HUES48 (cell line): ENCODE data around the gene NPR3.

Experiments
- H3K27ac ChIP-seq: one replicate; pipeline ENCODE4 v1.7.0; 2013; ENCODE audit warnings: low read depth, low read length, inconsistent platforms
- H3K27me3 ChIP-seq: 2 replicates; pipeline ENCODE4 v1.6.1; 2013; ENCODE audit warnings: mild to moderate bottlenecking, low read length; ENCODE audit not compliant: control insufficient read depth, insufficient read depth
- H3K36me3 ChIP-seq: 2 replicates; pipeline ENCODE4 v1.6.1; 2013; ENCODE audit warnings: low read length; ENCODE audit not compliant: control insufficient read depth, insufficient read depth
- H3K4me1 ChIP-seq: 2 replicates; pipeline ENCODE4 v1.6.1; 2013; ENCODE audit warnings: mild to moderate bottlenecking, low read length; ENCODE audit not compliant: control insufficient read depth, insufficient read depth
- H3K4me3 ChIP-seq: 2 replicates; pipeline ENCODE4 v1.5.1; 2013; ENCODE audit warnings: mild to moderate bottlenecking, low read depth, low read length
- H3K9ac ChIP-seq: 2 replicates; pipeline ENCODE4 v1.6.1; 2013; ENCODE audit warnings: mild to moderate bottlenecking, low read depth, low read length, moderate library complexity
- H3K9me3 ChIP-seq: 2 replicates; pipeline ENCODE4 v1.6.1; 2013; ENCODE audit warnings: low read length; ENCODE audit not compliant: control insufficient read depth, insufficient read depth

Gene NPR3

GRCh38 chr5:32805971-32806638 is 95.0 kb downstream of the NPR3 start:
- Histone ChIP-seq H3K9ac (no peak overlapping the region), H3K4me3 (no peak overlapping the region), H3K9me3 (no peaks in the 10 kb centered on the region; the same call in 1 of the 2 replicates), H3K27me3 (no peaks in the 10 kb centered on the region), H3K27ac (no peak overlapping the region), H3K4me1 (no peaks in the 10 kb centered on the region), H3K36me3 (no peaks in the 10 kb centered on the region)

DNA sequence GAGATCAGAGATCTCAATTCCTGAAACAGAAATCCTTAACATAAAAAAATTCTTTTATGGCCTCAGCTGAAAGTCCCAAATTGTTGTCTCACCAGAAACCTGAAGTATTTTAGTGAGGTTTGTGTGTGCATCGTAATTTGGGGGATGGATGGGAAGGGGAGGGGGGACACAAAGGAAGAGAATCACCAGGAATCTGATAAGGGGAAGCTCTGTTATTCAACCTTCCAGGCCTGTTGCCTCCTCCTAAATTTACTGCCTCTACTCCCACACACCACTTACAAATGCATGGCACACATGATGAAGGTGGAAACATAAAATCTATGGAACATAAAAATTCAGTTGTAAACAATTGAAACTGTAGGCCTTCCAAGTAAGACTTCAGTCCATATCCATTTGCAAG is 97.7 kb downstream of the NPR3 start:
- Histone ChIP-seq H3K4me3 (no peak overlapping the region), H3K9me3 (no peaks in the 10 kb centered on the region; the same call in 1 of the 2 replicates), H3K36me3 (no peaks in the 10 kb centered on the region), H3K27me3 (no peaks in the 10 kb centered on the region), H3K4me1 (no peaks in the 10 kb centered on the region), H3K27ac (no peak overlapping the region), H3K9ac (no peak overlapping the region)

DNA sequence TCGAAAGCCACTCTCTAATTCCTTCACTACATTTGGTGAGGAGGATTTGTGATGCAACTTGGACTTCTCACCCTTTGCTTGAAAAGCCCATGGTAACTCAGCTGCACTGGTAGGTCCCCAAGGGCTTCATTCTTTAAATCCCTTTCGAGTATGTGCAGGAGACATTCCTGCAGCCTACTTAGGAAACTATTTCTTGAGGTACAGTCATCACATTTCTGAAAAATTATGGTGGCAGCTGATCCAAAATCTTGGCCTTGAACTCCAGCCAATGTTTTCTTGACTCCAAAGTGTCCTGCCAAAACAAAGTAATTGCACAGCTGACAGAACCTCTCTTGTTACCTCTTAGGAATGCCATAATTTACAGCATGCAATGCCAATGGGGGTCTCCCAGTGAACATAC is 99.7 kb downstream of the NPR3 start:
- no peaks in the 10 kb centered on the region for H3K36me3 ChIP-seq
- no peaks in the 10 kb centered on the region for H3K4me1 ChIP-seq
- no peaks in the 10 kb centered on the region for H3K27me3 ChIP-seq
- H3K27ac ChIP-seq: no peak overlapping the region
- H3K9ac ChIP-seq: no peak overlapping the region
- H3K4me3 ChIP-seq: no peak overlapping the region
- H3K9me3 ChIP-seq: no peaks in the 10 kb centered on the region

DNA sequence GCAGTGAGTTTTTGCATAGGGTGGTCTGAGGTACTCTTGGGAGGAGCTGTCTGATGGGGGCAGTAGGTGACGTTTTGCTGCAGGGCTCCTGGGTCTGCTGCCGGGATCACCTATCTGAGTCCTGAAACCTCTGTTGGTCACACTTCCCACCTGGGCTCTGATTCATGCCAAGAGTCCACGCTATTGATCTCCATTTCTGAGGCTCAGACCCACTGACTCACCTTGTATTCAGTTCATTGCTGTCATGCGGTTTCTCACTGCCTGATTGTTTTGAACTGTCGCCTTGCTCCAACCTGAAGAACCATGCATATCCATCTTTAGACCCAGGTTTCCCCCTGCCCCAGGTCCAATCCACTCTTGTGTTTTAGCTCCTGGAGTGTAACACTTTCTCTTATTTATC is 101.3 kb downstream of the NPR3 start:
- Histone ChIP-seq H3K27me3 (no peaks in the 10 kb centered on the region), H3K4me1 (no peaks in the 10 kb centered on the region), H3K27ac (no peak overlapping the region), H3K9ac (no peak overlapping the region), H3K4me3 (no peak overlapping the region), H3K9me3 (peaks cover 3% of the 10 kb centered on the region; the same call in 1 of the 2 replicates), H3K36me3 (no peaks in the 10 kb centered on the region)

DNA sequence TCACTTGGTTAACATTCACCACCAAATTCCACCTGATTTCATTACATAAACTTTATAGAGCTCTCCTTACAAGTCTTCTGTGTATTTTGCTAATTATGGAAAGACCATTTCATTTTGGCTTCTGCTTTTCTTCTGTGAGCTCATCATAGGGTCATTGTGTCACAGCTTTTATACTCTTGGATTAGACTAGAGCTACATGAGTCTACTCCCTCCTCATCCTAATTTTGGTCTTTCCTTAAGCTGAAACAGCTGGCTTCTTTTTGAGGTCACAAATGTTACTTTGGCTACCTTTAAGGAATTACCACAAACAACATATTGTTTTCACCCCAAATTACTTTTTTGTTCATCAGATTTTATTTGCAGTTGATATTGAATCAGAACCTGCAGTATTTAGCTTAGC is 103.0 kb downstream of the NPR3 start:
- no peaks in the 10 kb centered on the region for H3K4me1 ChIP-seq
- no peak overlapping the region for H3K9ac ChIP-seq
- H3K9me3 ChIP-seq: peaks cover 3% of the 10 kb centered on the region; the same call in 1 of the 2 replicates
- no peak overlapping the region for H3K27ac ChIP-seq
- H3K27me3 ChIP-seq: no peaks in the 10 kb centered on the region
- no peak overlapping the region for H3K4me3 ChIP-seq
- no peaks in the 10 kb centered on the region for H3K36me3 ChIP-seq

- H3K9me3 ChIP-seq: peaks cover 3% of the 10 kb centered on the region; the same call in 1 of the 2 replicates
- H3K4me1 ChIP-seq: no peaks in the 10 kb centered on the region
- no peaks in the 10 kb centered on the region for H3K36me3 ChIP-seq
- H3K27me3 ChIP-seq: no peaks in the 10 kb centered on the region
- H3K27ac ChIP-seq: no peak overlapping the region
- H3K9ac ChIP-seq: no peak overlapping the region
- H3K4me3 ChIP-seq: no peak overlapping the region
Measured at GRCh38 chr5:32814620-32815019, 103.5 kb downstream of the NPR3 start.

GRCh38 chr5:32827981-32828380 is 116.9 kb downstream of the NPR3 start:
- Histone ChIP-seq H3K4me3 (no peak overlapping the region), H3K27ac (no peak overlapping the region), H3K27me3 (no peaks in the 10 kb centered on the region), H3K4me1 (no peaks in the 10 kb centered on the region), H3K36me3 (no peaks in the 10 kb centered on the region), H3K9ac (no peak overlapping the region), H3K9me3 (no peaks in the 10 kb centered on the region)

- Histone ChIP-seq H3K27me3 (no peaks in the 10 kb centered on the region), H3K9ac (no peak overlapping the region), H3K27ac (no peak overlapping the region), H3K9me3 (no peaks in the 10 kb centered on the region), H3K4me1 (no peaks in the 10 kb centered on the region), H3K4me3 (no peak overlapping the region), H3K36me3 (no peaks in the 10 kb centered on the region)
Measured at GRCh38 chr5:32828492-32828891, 117.4 kb downstream of the NPR3 start.

DNA sequence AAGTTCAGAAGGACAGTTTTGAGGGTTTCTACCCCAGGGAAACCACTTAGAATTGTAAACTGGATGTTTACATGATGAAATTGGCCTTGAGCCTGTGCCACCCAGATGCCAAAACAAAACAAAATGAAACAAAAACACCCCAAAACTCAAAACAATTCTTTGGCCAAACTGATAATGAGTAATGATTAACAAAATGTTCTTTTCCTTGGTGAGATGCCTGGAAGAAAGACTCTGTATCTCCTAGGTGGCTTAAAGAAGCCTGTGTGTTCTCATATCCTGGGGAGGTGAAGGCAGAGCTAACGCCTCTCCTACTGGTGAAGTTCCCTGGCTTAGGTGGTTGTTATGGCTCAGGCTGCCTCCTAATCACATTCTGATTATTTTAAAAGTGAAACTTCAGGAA is 120.5 kb downstream of the NPR3 start:
- no peak overlapping the region for H3K27ac ChIP-seq
- no peak overlapping the region for H3K4me3 ChIP-seq
- no peaks in the 10 kb centered on the region for H3K9me3 ChIP-seq
- no peak overlapping the region for H3K9ac ChIP-seq
- H3K4me1 ChIP-seq: no peaks in the 10 kb centered on the region
- H3K36me3 ChIP-seq: no peaks in the 10 kb centered on the region
- H3K27me3 ChIP-seq: no peaks in the 10 kb centered on the region

DNA sequence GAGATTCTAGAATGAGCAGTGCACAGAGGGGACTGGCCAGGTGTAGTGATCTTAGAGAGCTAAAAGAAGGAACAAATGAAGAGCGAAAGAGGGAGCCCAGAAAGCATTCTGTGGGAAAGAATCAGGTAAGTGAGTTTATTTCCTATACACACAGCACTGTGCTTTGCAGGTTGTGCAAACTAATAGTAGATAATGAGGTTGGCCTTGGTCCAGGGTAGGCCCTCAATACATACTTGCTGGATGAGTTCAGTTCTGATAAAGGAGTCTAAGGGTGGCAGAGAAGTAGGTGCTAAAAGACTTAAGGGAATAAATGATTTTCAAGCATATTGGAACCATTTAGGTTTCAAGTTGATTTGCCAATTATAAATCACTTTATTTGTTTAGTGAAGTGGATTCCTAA is 122.0 kb downstream of the NPR3 start:
- Histone ChIP-seq H3K9me3 (no peaks in the 10 kb centered on the region), H3K4me3 (no peak overlapping the region), H3K36me3 (no peaks in the 10 kb centered on the region), H3K27me3 (no peaks in the 10 kb centered on the region), H3K9ac (no peak overlapping the region), H3K27ac (no peak overlapping the region), H3K4me1 (no peaks in the 10 kb centered on the region)

DNA sequence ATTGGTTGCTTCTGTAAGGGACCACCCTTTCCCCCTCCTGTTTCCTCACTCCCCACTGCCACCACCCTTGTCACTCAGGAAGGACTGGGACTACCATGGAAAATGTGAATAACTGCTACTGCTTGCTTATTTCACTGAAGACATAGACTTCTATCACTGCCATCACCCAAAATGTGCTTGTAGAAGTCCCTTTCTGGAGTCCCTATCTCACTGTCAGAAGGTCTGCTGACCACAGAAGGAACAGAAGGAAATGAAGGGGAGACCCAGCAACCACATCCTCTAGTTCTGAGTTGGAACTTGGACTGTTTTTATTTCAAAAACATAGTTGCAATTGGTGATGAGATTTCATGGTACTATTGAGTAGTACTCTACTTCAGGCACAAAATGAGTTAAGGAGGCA is 122.5 kb downstream of the NPR3 start:
- no peak overlapping the region for H3K4me3 ChIP-seq
- no peak overlapping the region for H3K27ac ChIP-seq
- H3K9me3 ChIP-seq: no peaks in the 10 kb centered on the region
- no peaks in the 10 kb centered on the region for H3K4me1 ChIP-seq
- H3K27me3 ChIP-seq: no peaks in the 10 kb centered on the region
- H3K36me3 ChIP-seq: no peaks in the 10 kb centered on the region
- H3K9ac ChIP-seq: no peak overlapping the region
